Stimulated activated CD4-positive, alpha-beta T cell treated with anti-CD3 and anti-CD28 coated beads, Interleukin-1b, Interleukin-23, amount 100 ng/mL, for 4 hours (primary cell): ENCODE data around the gene EPB41L4B.
"Not testable (repeated sequence)": the region's sequence is repeated elsewhere in the genome, so short reads cannot be mapped to it uniquely, and the experiment has no call there.

ENCODE experiments used
- DNase-seq, 2 donors: peaks; one replicate each; pipeline ENCODE4 v3.0.0-alpha.2; 2020; ENCODE audit warnings: low read depth in 2 of 2

EPB41L4B gene

DNA sequence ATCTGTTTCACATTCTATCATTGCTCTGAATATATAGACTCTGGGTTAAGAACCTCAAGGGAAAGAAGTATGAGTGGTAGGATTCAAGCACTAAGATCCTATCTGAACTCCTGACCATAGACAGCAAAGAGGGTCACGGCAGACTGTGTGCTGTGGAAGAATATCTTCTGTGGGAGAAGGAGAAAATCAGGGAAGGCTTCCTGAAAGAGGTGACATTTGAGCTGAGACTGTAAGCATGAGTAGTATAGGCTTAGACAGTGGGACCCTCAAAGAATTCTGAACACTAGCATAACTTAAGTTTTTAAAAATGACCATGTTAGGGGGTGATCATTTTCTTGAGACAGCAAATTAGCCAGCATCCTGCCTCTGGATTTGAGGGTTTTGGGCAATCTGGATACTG, 157.7 kb downstream of the EPB41L4B start:
- DNase-seq = no peak

DNA sequence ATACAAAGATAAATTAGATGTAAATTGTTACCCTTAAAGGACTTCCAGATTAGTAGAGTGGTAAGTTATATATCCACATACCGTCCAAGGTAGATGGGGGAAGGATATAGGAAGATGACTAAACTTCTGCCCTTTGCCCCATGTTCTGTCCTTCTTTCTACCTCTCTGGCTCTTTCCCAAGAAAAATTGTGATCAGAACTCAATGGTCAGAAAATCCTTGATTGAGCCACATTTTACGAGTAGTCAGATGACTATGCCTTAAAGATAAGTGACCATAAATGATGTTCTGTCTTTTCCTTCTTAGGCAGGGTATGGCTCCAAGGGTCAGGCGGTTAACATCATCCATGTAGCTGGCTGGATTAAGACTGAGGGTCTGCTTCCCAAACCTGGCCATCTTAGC, 158.2 kb downstream of the EPB41L4B start:
- DNase-seq = no peak

DNA sequence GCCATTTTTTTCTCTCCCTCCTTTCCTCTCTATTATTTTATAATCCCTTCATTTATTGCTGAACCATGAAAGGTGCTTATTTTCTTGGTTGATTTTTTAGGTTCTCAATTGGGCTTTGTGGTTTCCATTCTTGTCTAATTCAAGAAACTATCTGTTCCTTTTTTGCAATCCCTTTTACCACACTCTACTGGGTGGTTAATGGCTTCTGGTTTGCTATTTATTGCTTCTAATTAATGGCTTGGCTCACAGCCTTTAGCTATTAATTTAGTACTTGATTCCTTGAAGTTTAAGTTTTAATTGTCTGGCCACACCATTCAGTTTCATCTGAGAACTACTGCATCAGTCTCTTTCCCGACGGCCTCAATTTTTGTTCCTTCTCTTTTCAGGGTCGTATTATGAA, 159.4 kb downstream of the EPB41L4B start:
- DNase-seq = no peak

DNA sequence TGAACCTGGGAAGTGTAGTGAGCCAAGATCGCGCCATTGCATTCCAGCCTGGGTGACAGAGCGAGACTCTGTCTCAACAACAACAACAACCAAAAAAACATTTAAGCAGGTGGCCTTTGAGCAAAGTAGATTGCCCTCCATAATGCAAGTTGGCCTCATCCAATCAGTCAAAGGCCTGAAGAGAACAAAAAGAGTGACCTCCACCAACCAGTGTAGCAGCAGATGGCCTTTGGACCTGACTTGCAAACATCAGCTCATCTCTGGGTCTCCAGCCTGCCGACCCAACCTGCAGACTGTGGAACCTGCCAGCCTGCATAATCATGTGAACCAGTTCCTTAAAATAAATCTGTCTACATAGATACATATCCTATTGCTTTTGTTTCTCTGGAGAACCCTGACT, 161.3 kb downstream of the EPB41L4B start:
- DNase-seq = no peak

DNA sequence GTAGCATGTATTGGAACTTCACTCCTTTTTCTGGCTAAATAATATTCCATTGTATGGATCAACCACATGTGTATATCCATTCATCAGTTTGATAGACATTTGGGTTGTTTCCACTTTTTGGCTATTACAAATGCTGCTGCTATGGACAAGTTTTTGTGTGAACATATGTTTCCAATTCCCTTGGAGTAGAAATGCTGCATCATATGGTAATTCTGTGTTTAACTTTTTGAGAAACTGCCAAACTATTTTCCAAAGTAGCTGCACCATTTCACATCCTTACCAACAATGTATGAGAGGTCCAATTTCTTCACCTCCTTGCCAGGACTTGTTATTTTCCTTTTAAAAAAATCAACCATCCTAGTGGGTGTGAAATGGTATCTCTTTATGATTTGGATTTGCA, 162.2 kb downstream of the EPB41L4B start:
- DNase-seq = no peak

DNA sequence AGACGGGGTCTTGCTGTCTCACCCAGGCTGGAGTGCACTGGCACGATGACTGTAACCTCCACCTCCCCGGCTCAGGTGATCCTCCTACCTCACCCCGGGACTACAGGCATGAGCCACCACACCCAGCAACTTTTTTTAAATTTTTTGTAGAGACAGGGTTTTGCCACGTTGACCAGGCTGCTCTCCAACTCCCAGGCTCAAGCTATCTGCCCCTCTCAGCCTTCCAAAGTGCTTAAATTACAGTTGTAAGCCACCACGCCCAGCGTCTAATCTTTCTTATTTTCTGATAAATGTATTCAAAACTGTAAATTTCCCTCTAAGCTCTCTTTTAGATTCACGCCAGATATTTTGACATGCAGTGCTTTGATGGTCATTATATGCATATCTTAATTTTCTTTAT, 164.2 kb downstream of the EPB41L4B start:
- DNase-seq = no peak

DNA sequence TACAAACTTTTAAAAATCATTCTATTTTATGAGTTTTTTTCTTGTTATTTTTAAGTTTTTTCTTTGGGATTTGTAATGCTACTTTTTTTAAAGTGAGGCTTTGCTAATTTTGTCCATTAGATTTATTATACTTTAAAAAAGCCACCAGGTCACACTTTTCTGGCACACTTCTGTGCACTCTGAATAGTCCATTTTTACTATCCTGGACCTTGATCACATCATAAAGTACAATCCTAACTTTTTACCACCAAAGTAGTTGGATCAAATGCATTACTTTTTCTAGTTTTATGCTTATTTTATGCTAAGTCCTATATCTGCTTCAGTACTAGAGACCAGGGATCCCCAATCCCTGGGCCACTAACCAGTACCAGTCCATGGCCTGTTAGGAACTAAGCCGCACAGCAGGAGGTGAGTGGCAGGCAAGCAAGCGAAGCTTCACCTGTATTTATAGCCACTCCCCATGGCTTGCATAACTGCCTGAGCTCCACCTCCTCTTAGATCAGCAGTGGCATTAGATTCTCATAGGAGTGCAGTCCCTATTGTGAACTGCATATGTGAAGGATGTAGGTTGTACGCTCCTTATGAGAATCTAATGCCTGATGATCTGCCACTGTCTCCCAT, 169.8 kb downstream of the EPB41L4B start:
- no peak for DNase-seq

DNA sequence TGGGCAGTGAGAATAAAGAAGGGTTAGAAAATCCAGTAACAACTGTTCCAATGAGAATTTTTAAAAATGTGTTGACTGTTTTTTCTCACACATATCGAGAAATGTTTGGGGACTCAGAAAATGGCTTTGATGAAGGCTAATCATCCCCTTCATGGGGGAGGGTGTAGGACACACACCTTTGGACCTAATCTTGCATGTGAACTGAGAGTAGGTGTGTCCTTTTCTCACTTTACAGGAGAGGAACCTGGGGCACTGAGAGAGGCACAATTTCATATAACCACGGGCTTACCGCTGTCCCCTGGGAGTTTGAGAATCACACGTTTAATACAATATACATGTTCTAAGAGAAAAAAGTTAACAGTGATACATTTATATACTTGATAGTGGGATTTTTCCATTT, 171.1 kb downstream of the EPB41L4B start:
- DNase-seq = no peak

DNA sequence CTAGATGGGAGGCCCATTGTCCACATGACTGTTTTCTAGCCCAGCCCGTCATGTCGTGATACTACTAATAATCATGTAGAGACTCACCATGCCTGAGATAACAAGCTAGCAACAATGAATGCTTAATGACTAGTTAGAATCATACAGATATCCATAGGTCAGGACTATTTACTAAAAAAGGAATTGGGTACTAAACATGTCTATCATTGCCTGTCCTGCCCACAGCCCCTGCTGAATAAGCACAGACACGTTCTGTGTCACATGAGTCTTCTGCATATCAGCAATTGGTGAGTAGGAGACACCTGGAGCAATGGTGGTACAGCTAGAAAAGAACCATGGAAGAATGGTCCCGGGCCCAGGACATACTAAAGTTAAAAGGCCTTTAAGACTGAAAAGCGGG, 171.8 kb downstream of the EPB41L4B start:
- no peak for DNase-seq

DNA sequence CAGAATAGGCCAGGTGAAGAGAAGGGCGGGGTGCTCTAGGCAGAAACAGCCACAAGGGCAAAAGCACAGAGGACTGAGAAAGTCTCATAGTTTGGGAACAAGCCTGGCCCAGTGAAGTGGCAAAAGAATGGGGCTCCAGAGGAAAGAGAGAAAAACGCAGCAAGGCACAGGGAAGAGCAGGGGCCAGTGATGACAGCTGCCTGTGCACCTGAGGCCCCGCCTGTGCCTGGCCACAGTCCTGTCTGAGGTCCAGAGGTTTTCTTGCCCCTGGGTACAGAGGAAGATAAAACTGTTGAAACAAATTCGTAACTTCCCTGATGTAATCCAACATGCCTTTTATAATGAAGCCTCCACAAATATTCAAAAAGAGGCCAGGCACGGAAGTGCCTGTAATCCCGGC, 175.8 kb downstream of the EPB41L4B start:
- DNase-seq = no peak

DNA sequence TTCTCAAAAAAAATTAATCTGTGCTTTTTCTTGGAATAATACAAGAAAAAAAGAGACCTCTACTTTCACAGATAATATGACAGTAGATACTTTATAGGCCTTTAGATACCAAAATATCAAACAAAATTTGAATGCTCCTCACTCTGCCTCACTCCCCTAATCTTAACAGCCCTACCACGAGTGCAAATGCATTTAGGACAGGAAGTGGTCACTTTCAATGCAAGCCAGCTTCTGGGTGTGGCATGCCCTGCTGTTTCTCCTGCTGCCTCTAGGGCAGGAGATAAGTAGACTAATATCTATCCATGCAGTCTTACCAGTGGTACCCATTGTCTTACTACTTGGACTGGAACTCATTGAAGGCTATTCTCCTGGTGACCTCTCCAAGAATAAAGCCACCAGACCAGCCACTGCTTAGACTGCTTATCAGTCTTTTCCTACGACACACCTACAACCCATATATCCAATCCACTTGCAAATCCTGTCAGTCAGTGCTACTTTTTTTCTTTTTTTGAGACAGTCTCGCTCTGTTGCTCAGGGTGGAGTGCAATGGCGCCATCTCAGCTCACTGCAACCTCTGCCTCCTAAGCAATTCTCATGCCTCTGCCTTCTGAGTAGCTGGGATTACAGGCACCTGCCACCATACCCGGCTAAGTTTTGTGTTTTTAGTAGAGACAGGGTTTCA, 176.8 kb downstream of the EPB41L4B start:
- DNase-seq = no peak

DNA sequence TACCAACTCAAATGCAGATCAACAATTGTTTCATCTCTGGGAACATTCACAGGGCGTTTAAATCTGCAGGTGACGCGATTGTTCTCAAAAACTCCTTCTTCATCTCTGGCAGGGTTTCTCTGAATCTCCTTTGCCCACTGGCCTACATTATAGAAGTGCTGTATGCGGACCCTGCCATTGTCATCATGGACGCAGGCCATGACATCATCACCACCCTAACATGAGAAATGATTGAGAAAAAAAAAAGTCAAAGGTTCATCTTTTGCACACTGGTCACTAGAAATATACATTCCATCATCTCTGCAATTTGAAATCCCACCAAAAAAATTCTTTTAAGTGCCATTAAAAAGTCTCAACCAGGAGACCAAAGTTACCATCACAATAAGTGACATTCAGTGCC, 179.5 kb downstream of the EPB41L4B start:
- DNase-seq = no peak

DNA sequence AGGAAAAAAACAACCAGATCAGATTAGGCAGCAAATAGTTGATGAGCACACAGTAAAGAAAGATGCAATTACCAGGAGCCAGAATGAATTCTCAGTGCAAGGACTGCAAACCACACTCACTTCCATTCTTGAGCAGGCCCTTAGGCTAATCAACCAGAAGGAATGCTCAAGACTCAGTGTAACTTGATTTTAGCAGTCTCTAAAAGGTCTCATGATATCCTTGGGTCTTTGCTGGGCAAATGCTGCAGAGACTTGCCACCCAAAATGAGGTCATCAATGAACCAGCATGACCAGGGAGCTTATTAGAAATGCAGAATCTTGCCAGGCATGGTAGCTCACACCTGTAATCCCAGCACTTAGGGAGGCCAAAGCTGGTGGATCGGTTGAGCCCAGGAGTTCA, 181.0 kb downstream of the EPB41L4B start:
- DNase-seq = no peak

DNA sequence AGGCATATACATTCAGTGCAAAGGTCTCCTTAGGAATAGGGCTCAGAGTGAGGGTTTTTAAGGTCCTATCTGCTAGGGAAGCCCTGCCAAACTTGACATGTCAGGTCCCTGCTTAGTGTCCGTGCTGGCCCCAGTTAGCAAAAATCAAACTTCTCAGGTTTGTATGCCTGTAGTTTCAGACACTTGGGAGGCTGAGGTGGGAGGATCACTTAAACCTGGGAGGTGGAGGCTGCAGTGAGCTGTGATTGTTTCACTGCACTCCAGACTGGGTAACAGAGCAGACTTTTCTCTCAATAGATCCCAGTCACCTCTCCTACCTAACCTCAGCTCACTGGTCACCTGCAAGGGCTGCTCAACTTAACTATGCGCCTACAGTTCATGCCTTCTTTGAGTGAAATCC, 182.4 kb downstream of the EPB41L4B start:
- DNase-seq = no peak

DNA sequence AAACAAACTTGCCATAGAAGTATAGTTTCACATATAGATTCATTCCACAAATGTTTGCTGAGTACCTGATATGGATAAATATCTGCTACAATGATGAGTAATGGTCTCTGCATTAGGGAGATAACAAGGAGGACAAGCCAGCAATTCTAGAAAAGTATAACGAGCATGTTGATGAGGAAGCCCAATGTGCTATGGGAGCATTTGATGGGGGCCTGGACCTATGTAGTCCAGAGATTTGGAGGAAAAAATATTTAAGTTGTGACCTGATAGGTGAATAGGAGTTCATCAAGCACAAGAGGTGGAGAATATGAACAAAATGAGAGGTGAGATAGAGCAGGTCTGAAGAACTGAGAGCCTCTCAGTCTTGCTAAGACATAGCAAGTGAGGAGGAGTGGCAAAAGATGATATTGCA, 186.7 kb downstream of the EPB41L4B start:
- DNase-seq = no peak

DNA sequence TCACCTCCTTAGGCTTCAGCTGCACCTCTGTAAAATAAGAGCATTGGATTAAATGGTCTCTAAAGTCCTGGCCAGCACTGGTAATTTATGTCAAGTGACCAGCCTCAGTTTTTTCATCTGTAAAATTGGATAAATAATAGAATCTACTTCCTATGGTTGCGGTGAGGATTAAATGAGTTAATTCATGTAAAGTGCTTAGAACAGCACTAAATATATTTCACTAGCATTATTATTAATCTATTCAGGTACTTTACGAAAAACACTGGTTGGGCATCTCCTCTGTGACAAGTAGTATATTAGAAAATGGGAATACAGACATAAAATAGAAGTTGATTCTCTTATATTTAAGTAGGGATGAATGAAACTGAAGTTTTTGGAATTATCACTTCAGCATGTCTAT, 187.3 kb downstream of the EPB41L4B start:
- no peak for DNase-seq

DNA sequence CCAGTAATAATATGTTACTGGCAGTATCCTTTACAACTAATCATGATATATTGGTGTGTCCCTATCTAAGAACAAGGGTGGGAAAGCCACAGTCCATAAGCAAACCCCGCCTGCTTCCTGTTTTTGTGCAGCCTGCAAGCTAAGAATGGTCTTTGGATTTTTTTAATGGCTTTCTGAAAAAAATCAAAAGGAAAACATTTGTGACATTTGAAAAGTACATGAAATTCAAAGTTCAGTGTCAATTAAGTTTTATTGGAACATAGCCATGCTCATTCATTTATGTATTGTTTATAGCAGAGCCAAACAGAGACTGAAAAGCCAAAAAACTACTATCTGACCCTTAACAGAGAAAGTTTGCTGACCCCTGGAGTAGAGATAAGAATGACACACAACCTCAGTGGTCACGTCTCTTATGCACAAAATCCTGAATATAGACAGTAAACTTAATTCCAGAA, 188.3 kb downstream of the EPB41L4B start:
- DNase-seq = no peak

DNA sequence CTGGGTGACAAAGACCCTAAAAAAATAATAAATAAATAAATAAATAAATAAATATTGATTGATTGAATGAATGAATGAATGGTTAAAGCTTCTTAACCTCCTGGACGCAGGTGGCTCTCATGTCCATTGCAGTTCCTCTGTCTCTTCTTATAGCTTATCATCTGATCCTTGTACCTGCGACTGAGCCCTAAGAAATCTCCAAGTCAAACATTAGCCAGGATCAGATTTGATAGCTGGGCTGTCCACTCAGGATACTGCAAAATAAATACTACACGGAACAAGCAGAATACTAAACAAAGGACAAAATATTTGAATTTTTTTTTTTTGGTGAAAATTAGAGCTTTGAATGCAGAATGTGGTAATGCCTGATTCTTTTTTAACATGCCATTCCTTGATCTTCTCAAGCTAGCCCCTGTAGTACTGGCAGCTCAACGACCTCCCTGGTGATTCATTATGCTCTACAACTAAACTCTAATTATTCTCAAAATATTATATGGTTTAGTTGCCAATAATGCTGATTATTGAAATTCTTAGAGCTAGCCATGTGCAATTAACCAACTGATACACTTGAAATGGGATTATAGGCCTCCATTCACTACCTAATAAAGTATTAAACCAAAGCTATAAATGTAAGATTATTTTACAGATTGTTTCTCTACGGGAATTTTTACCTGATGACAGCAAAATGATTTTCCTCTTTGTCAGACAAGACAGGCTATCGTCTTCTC, 191.2 kb downstream of the EPB41L4B start:
- DNase-seq = no peak

DNA sequence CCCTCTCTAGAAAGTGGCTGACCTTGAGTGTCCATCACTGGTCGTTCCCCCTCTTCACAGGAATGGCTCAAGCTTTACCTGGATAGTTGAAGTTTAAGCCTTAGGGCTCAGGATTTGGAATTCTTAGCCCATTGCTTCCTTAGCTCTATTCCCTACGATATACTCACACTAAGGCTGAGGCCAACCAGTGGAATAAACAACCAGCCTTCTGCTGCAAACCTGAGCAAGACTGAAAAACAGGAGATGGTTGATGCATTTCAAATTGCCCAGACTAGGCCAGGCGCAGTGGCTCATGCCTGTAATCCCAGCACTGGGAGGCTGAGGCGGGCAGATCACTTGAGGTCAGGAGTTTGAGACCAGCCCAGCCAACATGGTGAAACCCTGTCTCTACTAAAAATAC, 194.2 kb downstream of the EPB41L4B start:
- DNase-seq = not testable (repeated sequence)

DNA sequence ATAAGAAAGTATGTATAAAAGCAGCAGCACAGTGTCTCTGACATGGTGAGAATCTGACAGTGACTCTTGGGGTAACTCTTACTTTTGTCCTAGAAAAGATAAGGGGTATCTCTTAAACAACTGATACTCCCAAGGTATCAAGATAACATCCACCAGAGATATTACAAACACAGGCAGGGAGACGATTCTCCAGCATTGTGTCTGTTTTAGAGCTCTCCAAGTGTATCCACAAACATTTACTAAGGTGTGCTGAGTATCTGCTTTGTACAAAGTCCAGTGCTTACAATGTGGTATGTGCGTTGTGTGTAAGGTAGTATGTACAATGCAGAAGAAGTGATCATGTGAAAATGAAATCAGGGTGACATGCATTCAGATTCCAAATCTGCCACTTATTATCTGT, 196.7 kb downstream of the EPB41L4B start:
- DNase-seq = no peak

DNA sequence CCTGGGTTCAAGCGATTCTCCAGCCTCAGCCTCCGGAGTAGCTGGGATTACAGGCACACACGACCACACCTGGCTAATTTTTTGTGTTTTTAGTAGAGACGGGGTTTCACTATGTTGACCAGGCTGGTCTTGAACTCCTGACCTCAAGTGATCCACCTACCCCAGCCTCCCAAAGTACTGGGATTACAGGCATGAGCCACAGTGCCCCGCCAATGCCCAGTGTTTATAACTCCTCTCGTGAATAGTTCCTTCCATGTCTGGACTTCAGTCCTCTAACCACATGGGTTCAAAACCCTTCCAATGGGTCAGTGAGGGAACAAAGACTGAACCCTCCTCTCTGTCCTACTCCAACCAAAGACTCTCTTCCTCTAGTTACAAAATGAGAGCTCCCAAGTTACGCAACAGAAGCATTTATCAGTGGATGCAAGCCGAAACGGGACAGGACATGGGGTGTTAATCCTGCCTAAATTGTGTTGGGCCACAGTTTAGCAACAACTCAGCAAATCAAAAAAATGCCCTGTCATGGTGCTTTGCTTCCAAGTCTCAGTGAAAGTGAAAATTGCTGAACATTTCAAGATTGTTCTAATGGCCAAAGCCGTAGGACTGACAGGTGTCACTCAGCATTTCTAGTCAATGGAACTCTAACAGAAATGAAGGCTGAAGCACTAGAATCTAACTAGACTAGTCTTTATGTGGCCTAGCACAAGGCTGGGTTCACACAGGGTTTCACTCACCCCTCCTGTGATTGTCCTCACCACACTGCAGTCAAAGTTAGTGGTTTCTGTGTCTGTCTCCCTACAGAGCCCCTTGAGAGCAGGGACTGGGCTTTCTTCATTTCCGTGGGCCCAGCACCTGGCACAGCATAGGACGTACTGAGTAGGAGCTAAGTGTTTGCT, 197.9 kb downstream of the EPB41L4B start:
- DNase-seq = no peak
